K562 (cell line): ENCODE data around the gene ANKRD34A. TPM values are rescaled to one million over a fixed set of nuclear protein-coding genes. Genes with fewer than 3 reads are reported as not detected.

ENCODE experiments used
- ARID3A ChIP-seq: IDR thresholded peaks from 2 replicates; pipeline ENCODE4 v1.6.1; 2012; ENCODE audit warnings: low read depth, low read length, improper control_type of control experiment, borderline replicate concordance
- GABPA ChIP-seq: fragments of 200-800 bp; sonication (Bioruptor generic); conservative IDR thresholded peaks from 2 replicates; pipeline ENCODE4 v1.6.1; 2016; ENCODE audit warnings: low read depth, missing genetic modification characterization, missing compliant biosample characterization
- GATAD2B ChIP-seq: fragments of 450-650 bp; IDR thresholded peaks from 2 replicates; pipeline ENCODE4 v1.6.1; 2017; ENCODE audit warnings: mild to moderate bottlenecking, borderline replicate concordance
- LARP7 ChIP-seq: fragments of 450-650 bp; IDR thresholded peaks from 2 replicates; pipeline ENCODE4 v1.6.1; 2016
- MED1 ChIP-seq: sonication (generic); formaldehyde crosslinking; IDR thresholded peaks from 2 replicates; pipeline ENCODE4 v1.8.1; 2023; ENCODE audit warnings: missing genetic modification reagents, borderline replicate concordance
- NCOA4 ChIP-seq: fragments of 450-650 bp; IDR thresholded peaks from 2 replicates; pipeline ENCODE4 v1.6.1; 2018; ENCODE audit warnings: mild to moderate bottlenecking; ENCODE audit not compliant: partially characterized antibody
- SRSF1 ChIP-seq: fragments of 200-400 bp; formaldehyde crosslinking; IDR thresholded peaks from 2 replicates; pipeline ENCODE4 v1.6.1; 2017; ENCODE audit warnings: mild to moderate bottlenecking, low read depth, low read length, moderate library complexity
- STAG1 ChIP-seq: sonication (generic); formaldehyde crosslinking; IDR thresholded peaks from 2 replicates; pipeline ENCODE4 v1.5.0; 2020; ENCODE audit warnings: missing genetic modification reagents, borderline replicate concordance
- TCF7L2 ChIP-seq: fragments of 150-350 bp; IDR thresholded peaks from 2 replicates; pipeline ENCODE4 v1.6.1; 2016; ENCODE audit warnings: low read depth, mild to moderate bottlenecking, low read length, moderate library complexity
- TSHZ1 ChIP-seq: fragments of 250-450 bp; sonication (Bioruptor Pico); IDR thresholded peaks from 2 replicates; pipeline ENCODE4 v1.4.0; 2020; ENCODE audit warnings: mild to moderate bottlenecking, moderate library complexity
- ZNF224 ChIP-seq: sonication (generic); formaldehyde crosslinking; IDR thresholded peaks from 2 replicates; pipeline ENCODE4 v1.8.0; 2022; ENCODE audit warnings: mild to moderate bottlenecking, missing genetic modification reagents
- ZNF280B ChIP-seq: fragments of 250-450 bp; sonication (Bioruptor Pico); IDR thresholded peaks from 2 replicates; pipeline ENCODE4 v1.5.1; 2021; ENCODE audit warnings: mild to moderate bottlenecking
- ZNF436 ChIP-seq: fragments of 250-450, 450-650 bp; sonication (Bioruptor Pico); formaldehyde crosslinking; IDR thresholded peaks from 2 replicates; pipeline ENCODE4 v1.7.0; 2020; ENCODE audit warnings: mild to moderate bottlenecking
- polyA plus RNA-seq, 8 experiments: library from polyadenylated mRNA; depleted of rRNA in 4 of 8; stranded (reverse) in 5 of 8; unstranded in 3 of 8; fragments of >200 nt; fragmentation: Nextera tagmentation in 2 of 8; fragmentation: Illumina TruSeq in 1 of 8; extraction: Ambion mirVana in 2 of 8; extraction: Trizol in 1 of 8; gene quantifications; 2 replicates each; pipeline versions ENCODE4 v1.2.1 to v1.2.3, GENCODE V29; 2011 to 2014; ENCODE audit warnings: inconsistent platforms in 1 of 8, missing spikeins in 1 of 8
- total RNA-seq, 7 experiments: library from RNA; depleted of rRNA in 6 of 7; stranded (reverse); fragments of >200 nt in 6 of 7; fragmentation: Illumina TruSeq in 2 of 7; extraction: Trizol in 2 of 7; gene quantifications; 2 replicates each; pipeline versions ENCODE4 v1.2.1 to v1.2.3, GENCODE V29; 2011 to 2021; ENCODE audit warnings: low replicate concordance in 1 of 7

ANKRD34A gene
- total and polyA plus RNA-seq, 9 of the 15 experiments (the other 6 are each of a cell fraction or from before 2014, with no cell fraction given), result 0.06 to 1.6 (median 0.43) TPM

- TF ChIP-seq NCOA4 (no peak), ZNF224 (CRISPR knock-in tag) (no peak), ZNF436 (CRISPR knock-in tag) (peak; percentile 79; the same call in 1 of the 2 replicates), LARP7 (no peak), MED1 (CRISPR knock-in tag) (no peak), GABPA (tag) (0 out of 2 replicates have a peak, but pooled peaks have one; percentile 13), STAG1 (CRISPR knock-in tag) (no peak), TCF7L2 (no peak), GATAD2B (no peak), TSHZ1 (CRISPR knock-in tag) (no peak), SRSF1 (no peak), ZNF280B (CRISPR knock-in tag) (peak; percentile 91), ARID3A (no peak)
Observed at GRCh38 chr1:145991735-145992412, 27.5 kb upstream of the ANKRD34A start (continued).
